NK-92 (cell line): ENCODE data around the gene CCDC59.
A peak's percentile ranks its signal among the peaks of the same experiment; 100 is the strongest.
"Not testable (repeated sequence)": the region's sequence is repeated elsewhere in the genome, so short reads cannot be mapped to it uniquely, and the experiment has no call there.

ENCODE experiments used
- DNase-seq: peaks from one replicate; lab custom pipeline; 2025; ENCODE audit not compliant: unreplicated experiment; lab: John Stamatoyannopoulos, UW

CCDC59 gene

GRCh38 chr12:82358200-82359114, at the start of gene CCDC59, which contains the start of gene METTL25:
Gene CCDC59, minus strand, starts transcription at chr12:82358387. Its CDS starts 11 bp downstream, at chr12:82358376.
Gene METTL25, plus strand, starts transcription at chr12:82358529. Its CDS starts 37 bp downstream, at chr12:82358566.
- DNase-seq, result peak; percentile 89

GRCh38 chr12:82407481-82407880, 49.3 kb upstream of the CCDC59 start:
- DNase-seq, result no peak

GRCh38 chr12:82406651-82407050, 48.5 kb upstream of the CCDC59 start:
- no peak for DNase-seq

DNA sequence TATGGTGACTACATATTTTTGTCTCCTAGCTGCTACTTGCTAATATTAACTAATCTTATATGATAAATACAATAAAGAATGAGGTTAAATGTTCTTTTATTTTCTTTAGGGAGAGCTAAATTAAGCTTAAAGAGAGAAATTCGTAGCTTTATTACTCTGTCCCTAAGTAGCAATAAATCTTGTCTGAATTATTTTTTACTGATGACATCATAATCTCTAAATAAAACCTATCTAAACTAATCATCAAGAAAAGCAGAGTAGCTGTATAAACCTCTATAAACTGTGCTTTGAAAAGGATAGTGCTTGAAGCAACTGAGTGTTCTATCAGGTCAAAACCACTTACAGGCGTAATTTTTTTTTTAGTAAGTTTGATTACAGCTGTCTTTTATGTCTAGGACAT, 42.6 kb upstream of the CCDC59 start:
- DNase-seq, result no peak

DNA sequence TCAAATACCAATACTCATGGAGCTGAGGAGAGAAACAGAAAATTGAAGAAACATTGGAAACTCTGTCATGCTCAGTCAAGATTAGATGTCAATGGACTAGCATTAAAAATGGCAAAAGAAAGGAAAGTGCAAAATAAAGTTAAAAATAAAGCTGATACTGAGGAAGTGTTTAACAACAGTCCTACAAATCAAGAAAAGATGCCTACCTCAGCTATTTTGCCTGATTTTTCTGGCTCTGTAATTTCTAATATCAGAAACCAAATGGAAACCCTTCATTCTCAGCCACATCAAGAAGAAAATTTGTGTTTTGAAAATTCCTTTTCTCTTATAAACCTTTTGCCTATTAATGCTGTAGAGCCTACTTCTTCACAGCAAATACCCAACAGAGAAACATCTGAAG, 40.7 kb upstream of the CCDC59 start:
- DNase-seq, result no peak

GRCh38 chr12:82383930-82384552, 25.9 kb upstream of the CCDC59 start:
- no peak for DNase-seq

DNA sequence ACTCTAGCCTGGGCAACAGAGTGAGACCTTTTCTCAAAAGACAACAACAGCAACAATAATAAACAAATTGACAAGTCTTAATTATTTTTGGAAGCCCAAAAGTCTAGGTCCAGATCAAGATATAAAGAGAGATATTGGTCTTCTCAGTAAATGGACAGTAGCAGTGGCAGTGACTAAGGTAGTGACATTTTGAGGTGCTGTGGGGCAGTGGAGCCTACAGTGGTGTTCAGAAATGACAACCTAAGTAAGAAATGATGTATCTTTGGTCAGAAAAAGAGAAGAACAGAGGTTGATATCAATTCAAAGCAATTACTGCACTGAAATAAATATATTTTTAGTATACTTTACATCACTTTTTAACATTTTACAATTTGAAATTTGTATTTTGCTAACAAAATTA, 20.8 kb upstream of the CCDC59 start:
- DNase-seq, result no peak

DNA sequence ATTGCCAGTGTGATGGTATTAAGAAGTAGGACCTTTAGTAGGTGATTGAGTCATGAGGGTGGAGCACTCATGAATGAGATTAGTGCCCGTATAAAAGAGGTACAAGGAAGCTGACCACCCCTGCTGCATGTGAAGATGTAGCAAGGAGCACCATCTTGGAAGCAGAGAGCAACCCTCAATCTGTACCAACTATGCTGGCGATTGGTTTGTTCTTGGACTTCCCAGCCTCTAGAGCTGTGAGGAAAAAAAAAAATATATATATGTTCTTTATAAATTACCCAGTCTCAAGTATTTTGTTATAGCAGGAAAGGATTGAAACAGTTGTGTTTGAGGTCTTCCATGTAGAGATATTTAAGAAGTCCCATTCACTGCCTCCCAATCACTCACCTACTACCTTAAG, 17.0 kb upstream of the CCDC59 start:
- no peak for DNase-seq

DNA sequence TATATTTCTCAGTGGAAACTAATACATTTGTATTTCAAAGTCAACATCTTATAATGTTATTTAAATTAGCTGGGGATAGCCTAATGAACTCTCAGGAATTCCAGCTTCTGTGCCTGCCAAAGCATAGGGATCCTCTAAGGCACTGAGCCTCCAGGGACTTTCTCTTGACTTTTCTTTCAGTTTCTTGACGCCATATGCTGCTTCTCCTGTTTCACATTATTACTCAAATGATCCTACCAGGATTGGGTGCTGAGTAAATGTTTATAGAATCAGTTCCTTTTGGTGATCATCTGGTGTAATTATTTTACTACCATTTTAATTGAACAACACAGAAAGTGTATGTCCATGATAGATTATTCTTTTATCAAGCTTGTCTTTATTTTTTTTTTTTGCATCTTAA, 8.0 kb upstream of the CCDC59 start:
- no peak for DNase-seq

- DNase-seq, result no peak
These were observed 5.8 kb upstream of the CCDC59 start for GRCh38 chr12:82363990-82364389.

DNA sequence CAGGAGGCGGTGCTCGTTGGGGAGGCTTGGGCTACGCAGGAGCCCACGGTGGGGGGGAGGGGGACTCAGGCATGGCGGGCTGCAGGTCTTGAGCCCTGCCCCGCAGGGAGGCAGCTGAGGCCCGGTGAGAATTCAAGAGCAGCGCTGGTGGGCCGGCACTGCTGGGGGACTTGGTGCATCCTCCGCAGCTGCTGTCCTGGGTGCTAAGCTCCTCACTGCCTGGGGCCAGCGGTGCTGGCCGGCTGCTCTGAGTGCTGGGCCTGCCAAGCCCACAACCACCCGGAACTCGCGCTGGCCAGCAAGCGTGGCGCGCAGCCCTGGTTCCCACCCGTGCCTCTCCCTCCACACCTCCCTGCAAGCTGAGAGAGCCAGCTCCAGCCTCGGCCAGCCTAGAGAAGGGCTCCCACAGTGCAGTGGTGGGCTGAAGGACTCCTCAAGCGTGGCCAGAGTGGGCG, 3.3 kb upstream of the CCDC59 start:
- no peak for DNase-seq

DNA sequence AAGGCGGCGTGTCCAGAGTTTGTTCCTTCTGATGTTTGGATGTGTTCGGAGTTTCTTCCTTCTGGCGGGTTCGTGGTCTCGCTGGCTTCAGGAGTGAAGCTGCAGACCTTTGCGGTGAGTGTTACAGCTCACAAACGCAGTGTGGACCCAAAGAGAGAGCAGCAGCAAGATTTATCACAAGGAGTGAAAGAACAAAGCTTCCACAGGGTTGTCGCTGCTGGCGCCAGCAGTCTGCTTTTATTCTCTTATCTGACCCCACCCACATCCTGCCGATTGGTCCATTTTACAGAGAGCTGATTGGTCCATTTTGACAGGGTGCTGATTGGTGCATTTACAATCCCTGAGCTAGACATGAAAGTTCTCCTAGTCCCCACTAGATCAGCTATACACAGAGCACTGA, 2.6 kb upstream of the CCDC59 start:
- DNase-seq, result not testable (repeated sequence)

DNA sequence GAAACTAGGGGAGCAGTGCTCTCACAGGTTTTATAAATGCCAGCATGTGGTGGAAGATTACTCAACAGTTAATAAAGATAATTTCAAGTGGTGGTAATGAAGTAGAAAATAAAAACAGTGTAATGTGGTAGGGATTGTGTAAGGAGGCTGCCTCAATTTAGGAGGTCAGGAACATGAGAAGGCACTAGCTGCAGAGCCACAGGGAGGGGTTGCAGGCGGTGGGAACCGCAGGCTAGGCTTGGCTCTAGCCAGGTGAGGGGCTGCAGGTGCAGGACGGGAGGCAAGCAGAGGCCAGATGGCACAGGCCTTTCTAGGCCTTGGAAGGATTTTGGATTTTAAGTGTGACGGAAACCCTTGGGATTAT, 910 bp upstream of the CCDC59 start:
- DNase-seq, result no peak

DNA sequence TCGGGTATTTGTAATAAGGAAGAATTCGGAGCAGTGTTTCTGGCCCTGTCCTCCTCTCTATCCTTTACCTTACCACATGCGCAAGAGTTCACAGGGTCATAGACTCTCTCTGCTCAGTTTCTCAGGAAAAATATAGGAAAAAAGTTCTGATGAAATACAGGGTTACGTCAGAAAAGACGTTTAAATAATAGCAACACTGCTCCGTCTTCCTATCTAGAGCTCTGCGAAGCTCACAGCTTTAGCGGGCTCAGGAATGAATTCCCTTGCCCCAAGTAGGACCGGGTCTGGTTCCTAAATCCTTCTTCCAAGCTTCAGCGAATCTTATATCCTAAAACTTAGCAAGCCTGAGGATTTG, 365 bp downstream of the CCDC59 start:
- DNase-seq, result no peak

DNA sequence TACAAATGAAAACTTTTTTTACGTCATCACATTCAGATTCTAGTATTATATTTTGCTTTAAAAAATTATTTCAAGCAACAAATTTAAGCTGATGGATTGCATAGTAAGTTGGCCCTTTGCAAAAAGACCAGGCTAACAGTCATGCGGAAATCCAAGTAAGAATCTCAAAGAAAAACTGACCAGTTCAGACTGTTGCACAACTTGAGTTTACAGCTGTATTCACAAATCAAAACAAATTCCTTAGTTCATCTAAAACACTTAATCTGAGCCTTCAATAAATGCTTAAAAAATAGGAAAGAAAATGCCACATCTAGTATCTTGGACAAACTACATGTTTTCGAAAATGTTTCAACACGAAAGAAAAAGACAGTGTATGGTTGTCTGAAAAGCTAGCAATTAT, 847 bp downstream of the CCDC59 start:
- DNase-seq, result no peak

DNA sequence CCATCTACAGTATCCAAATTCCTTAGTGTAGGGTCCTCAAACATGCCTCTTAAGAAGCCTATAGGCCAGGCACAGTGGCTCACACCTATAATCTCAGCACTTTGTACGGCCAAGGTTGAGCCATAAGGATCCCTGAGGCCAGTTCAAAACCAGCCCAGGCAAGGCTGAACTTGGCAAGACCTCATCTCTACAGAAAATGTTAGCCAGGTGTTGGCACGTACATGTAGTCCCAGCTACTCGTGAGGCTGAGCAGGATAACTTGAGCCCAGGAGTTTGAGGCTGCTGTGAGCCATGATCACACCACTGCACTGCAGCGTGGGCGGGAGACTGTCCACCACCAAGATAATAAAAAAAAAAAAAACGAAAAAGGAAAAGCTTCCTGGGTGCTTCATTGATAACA, 6.8 kb downstream of the CCDC59 start:
- no peak for DNase-seq

GRCh38 chr12:82350161-82350560, 8.0 kb downstream of the CCDC59 start:
- DNase-seq, result no peak

GRCh38 chr12:82329508-82329907, 28.7 kb downstream of the CCDC59 start:
- no peak for DNase-seq

DNA sequence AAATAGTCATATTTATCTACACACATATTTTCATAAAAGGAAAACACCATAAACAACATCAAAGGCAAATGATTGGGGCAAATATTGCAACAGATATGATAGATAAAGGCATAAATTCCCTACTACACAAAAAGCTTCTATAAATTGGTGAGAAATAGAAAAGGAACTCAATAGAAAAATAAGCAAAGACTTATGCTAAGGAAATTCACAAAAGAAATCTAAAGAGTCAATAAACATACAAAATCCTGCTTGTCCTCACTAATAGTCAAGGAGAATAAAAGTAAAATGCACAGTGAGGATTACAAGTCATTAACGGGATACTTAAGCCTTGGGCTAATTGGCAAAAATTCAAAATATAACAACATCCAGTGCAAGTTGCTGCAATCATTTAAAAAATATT, 30.3 kb downstream of the CCDC59 start:
- DNase-seq, result no peak

- no peak for DNase-seq
These were observed 31.2 kb downstream of the CCDC59 start for GRCh38 chr12:82326905-82327503.

DNA sequence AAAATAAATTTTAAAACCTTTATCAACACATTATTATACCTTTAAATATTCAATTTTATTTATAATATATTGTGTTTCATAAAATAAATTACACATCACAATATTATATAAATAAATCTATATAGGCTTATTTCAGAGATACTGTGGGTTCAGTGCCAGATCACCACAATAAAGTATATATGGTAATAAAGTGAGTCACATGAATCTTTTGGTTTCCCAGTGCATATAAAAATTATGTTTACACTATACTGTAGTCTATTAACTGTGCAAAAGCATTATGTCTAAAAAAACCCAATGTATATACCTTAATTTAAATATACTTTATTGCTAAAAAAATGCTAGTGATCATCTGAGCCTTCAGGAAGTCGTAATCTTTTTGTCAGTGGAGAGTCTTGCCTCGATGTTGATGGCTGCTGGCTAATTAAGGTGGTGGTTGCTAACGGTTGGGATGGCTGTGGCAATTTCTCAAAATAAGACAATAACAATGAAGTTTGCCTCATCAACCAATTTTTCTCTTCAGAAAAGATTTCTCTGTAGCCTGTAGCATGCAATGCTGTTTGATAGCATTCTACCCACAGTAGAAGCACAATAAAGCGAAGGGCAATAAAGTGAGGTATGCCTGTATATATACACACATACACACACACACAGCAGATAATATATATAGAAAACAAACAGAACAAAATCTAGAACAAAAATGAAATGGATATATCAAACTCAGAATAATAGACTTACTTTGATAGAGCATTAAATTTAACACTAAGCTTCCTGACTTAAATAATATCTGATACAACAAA, 32.4 kb downstream of the CCDC59 start:
- DNase-seq, result no peak
